NCI-H2081 treated with DMSO at 0.1 percent for 48 hours (cell line): Measurements from ENCODE around the gene GTF2H3.

Experiments used
- DNase-seq: peaks from one replicate; lab custom pipeline; 2025; lab: John Stamatoyannopoulos, UW

Gene GTF2H3

GRCh38 chr12:123645878-123646277 lies 12.2 kb downstream of the GTF2H3 start:
- no peak for DNase-seq

GRCh38 chr12:123648401-123648800 lies 14.8 kb downstream of the GTF2H3 start:
- no peak for DNase-seq

GRCh38 chr12:123654129-123654701 lies 20.6 kb downstream of the GTF2H3 start:
- no peak for DNase-seq

GRCh38 chr12:123655420-123655819 lies 21.8 kb downstream of the GTF2H3 start:
- no peak for DNase-seq

- DNase-seq = no peak
These were observed 22.8 kb downstream of the GTF2H3 start for GRCh38 chr12:123656392-123656791.

- DNase-seq = no peak
These were observed 23.6 kb downstream of the GTF2H3 start for GRCh38 chr12:123657211-123657610.

- no peak for DNase-seq
These were observed 26.5 kb downstream of the GTF2H3 start for GRCh38 chr12:123659996-123660727.

- no peak for DNase-seq
These were observed 34.1 kb downstream of the GTF2H3 start for GRCh38 chr12:123667771-123668170.

- peak; percentile 65 for DNase-seq
These were observed 37.5 kb downstream of the GTF2H3 start, which contains the start of gene TCTN2 for GRCh38 chr12:123670882-123671728. TSS of gene TCTN2 (plus strand) at chr12:123671113. CDS start at chr12:123671241, 128 bp downstream.

- DNase-seq = no peak
These were observed 38.2 kb downstream of the GTF2H3 start for GRCh38 chr12:123671876-123672275.

GRCh38 chr12:123675436-123675835 lies 41.8 kb downstream of the GTF2H3 start:
- no peak for DNase-seq

GRCh38 chr12:123676616-123677320 lies 43.1 kb downstream of the GTF2H3 start:
- DNase-seq = no peak

GRCh38 chr12:123678981-123679380 lies 45.4 kb downstream of the GTF2H3 start:
- DNase-seq = no peak

GRCh38 chr12:123681605-123682004 lies 48.0 kb downstream of the GTF2H3 start:
- DNase-seq = no peak

- DNase-seq = no peak
These were observed 50.3 kb downstream of the GTF2H3 start for GRCh38 chr12:123683964-123684363.

- no peak for DNase-seq
These were observed 53.1 kb downstream of the GTF2H3 start for GRCh38 chr12:123686636-123687190.

- no peak for DNase-seq
These were observed 56.7 kb downstream of the GTF2H3 start for GRCh38 chr12:123690191-123690840.

GRCh38 chr12:123696207-123696606 lies 62.6 kb downstream of the GTF2H3 start:
- no peak for DNase-seq

GRCh38 chr12:123696646-123697045 lies 63.0 kb downstream of the GTF2H3 start:
- DNase-seq = peak; percentile 41

- no peak for DNase-seq
These were observed 72.3 kb downstream of the GTF2H3 start for GRCh38 chr12:123705935-123706334.

- DNase-seq = no peak
These were observed 73.8 kb downstream of the GTF2H3 start for GRCh38 chr12:123707466-123707865.
